GM20000 (cell line): Measurements from ENCODE around the gene NDUFAB1.

Source experiments
- DNase-seq: peaks from one replicate; pipeline ENCODE4 v3.0.0; 2012; ENCODE audit warnings: low spot score
- TF ChIP-seq, protein P1 (sequence below): IDR thresholded peaks from 2 replicates; pipeline ENCODE4 v1.5.1; 2012; ENCODE audit warnings: mild to moderate bottlenecking, control low read depth; ENCODE audit errors: extremely low read depth, missing control alignments

NDUFAB1 gene

GRCh38 chr16:23581764-23582163 is 14.4 kb downstream of the NDUFAB1 start:
- no peak for DNase-seq
- TF ChIP-seq, protein P1, sequence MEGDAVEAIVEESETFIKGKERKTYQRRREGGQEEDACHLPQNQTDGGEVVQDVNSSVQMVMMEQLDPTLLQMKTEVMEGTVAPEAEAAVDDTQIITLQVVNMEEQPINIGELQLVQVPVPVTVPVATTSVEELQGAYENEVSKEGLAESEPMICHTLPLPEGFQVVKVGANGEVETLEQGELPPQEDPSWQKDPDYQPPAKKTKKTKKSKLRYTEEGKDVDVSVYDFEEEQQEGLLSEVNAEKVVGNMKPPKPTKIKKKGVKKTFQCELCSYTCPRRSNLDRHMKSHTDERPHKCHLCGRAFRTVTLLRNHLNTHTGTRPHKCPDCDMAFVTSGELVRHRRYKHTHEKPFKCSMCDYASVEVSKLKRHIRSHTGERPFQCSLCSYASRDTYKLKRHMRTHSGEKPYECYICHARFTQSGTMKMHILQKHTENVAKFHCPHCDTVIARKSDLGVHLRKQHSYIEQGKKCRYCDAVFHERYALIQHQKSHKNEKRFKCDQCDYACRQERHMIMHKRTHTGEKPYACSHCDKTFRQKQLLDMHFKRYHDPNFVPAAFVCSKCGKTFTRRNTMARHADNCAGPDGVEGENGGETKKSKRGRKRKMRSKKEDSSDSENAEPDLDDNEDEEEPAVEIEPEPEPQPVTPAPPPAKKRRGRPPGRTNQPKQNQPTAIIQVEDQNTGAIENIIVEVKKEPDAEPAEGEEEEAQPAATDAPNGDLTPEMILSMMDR: no peak

GRCh38 chr16:23580391-23580790 is 15.7 kb downstream of the NDUFAB1 start:
- TF ChIP-seq, protein P1: no peak
- DNase-seq: no peak

- no peak for DNase-seq
- TF ChIP-seq, protein P1: no peak
Observed at GRCh38 chr16:23579371-23579770, 16.7 kb downstream of the NDUFAB1 start.

- DNase-seq: no peak
Observed at GRCh38 chr16:23578101-23578830, 17.9 kb downstream of the NDUFAB1 start.

DNA sequence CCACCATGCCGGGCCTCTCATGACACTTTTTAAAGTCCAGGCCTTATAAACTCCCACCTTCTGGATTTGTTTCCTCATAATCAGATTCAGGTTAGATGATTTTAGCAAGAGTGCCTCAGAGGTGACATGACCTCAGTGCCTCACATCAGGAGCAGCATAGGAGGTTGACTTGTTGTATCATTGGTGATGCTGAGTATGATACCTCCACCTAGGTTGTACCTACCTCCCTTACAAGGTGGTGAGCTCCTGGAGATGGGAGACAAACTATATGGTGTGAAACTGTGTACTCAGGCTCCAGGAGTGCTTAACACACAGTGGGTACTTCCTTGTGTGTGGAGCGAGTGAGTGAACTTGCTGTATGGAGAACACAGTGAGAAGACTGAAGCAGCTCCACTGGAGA is 18.6 kb downstream of the NDUFAB1 start:
- TF ChIP-seq, protein P1: no peak
- DNase-seq: no peak

More at GRCh38 chr16:23578101-23578830, 17.9 kb downstream of the NDUFAB1 start:
- TF ChIP-seq, protein P1: no peak

GRCh38 chr16:23575834-23576233 is 20.3 kb downstream of the NDUFAB1 start:
- TF ChIP-seq, protein P1: no peak
- DNase-seq: no peak

GRCh38 chr16:23573817-23574216 is 22.3 kb downstream of the NDUFAB1 start:
- TF ChIP-seq, protein P1: no peak
- no peak for DNase-seq
